Renal cortex interstitium (tissue), 11 donors: ENCODE data around the gene AP4S1. TPM values are rescaled to one million over a fixed set of nuclear protein-coding genes. Genes with fewer than 3 reads are reported as not detected.
"Not testable (repeated sequence)": the region's sequence is repeated elsewhere in the genome, so short reads cannot be mapped to it uniquely, and the experiment has no call there.

Source experiments
- DNase-seq, 11 donors: peaks; one replicate each; pipeline ENCODE4 v3.0.0-alpha.2; 2013; ENCODE audit warnings: low read depth in 9 of 11, low spot score in 4 of 11; ENCODE audit errors: extremely low read depth in 1 of 11
- polyA plus RNA-seq, 3 donors: library from polyadenylated mRNA; unstranded; fragments of 120-200 nt; gene quantifications; one replicate each; pipeline ENCODE4 v1.2.1, GENCODE V29; 2013; ENCODE audit not compliant: insufficient read length in 3 of 3

The AP4S1 gene
- polyA plus RNA-seq, 3 donors: 15.9 to 20.2 (median 19.0) TPM

DNA sequence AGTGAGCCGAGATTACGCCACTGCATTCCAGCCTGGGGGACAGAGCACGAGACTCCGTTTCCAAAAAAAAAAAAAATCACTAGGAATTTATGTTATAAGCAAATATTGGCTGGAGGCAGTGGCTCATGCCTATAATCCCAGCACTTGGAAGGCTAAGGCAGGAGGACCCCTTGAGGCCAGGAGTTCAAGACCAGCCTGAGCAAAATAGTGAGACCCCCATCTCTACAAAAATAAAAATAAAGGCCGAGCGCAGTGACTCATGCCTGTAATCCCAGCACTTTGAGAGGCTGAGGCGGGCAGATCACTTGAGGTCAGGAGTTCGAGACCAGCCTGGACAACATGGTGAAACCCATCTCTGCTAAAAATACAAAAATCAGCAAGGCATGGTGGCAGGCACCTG is 37.5 kb downstream of the AP4S1 start:
- DNase-seq: not testable (repeated sequence)

DNA sequence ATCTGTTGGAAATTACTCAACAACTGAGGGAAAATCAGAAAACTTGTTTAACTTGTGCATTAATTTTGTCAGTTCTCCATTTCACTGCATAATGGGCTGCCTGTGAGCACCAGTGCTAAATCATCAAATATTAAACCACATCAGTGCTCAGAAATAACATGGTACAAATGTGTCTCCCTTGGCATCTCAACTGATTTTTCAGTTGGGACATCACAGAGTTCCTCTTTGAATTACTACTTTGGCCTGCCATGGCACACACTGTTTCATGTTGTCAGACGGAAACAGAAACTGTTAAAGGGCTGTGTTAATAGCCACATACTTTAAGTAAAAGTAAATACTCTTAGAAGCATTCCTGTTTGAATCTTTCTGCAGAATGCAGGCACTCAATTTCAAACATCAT is 42.8 kb downstream of the AP4S1 start:
- DNase-seq: no peak

DNA sequence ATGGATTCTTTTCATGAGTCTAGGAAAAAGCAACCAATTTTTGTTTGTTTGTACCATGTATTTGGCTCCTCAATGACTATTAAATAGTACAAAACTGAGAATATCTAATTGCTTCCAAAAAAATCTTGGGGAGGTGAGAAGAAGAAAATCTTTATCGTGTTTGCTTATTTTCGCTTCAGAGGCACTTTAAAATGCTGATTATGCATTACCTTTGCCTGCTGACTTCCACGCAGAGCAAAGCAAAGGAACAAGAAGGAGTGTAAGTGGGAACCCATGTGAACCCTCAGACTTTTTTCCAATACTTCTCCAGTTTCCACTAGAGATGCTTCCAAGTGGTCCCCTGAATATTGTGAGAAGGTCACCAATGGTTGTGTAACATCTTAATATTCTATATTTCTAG is 43.9 kb downstream of the AP4S1 start:
- no peak for DNase-seq

DNA sequence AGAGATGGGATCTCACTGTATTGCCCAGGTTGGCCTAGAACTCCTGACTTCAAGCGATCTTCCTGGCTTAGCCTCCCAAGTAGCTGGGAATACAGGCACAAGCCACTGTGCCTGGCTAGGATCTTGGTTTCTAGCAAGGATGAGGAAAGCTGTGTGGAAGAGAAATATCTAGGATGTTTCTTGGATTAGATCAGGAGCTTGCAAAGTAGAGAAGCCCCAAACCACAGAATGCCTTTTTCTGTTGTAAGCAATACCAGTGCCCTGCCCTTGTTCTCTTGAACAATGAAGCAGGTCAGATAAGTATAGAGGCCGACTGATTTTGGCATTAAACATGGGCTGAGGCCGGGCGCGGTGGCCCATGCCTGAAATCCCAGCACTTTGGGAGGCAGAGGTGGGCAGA is 45.0 kb downstream of the AP4S1 start:
- no peak for DNase-seq

DNA sequence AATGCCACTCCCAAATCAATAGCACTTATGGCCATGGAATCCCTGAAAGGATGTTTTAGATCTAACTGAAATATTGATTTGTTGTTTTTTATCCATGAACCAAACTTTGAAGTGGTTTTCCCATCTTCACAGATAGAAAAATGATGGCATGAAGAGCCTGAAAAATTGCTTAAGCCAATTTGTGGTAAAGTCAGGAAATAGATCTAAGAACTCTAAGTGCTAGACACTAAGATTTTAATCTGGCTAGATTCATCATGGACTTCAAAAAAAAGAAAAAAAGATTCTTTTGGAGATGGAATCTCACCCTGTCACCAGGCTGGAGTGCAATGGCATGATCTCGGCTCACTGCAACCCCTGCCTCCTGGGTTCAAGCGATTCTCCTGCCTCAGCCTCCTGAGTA is 45.7 kb downstream of the AP4S1 start:
- no peak for DNase-seq

DNA sequence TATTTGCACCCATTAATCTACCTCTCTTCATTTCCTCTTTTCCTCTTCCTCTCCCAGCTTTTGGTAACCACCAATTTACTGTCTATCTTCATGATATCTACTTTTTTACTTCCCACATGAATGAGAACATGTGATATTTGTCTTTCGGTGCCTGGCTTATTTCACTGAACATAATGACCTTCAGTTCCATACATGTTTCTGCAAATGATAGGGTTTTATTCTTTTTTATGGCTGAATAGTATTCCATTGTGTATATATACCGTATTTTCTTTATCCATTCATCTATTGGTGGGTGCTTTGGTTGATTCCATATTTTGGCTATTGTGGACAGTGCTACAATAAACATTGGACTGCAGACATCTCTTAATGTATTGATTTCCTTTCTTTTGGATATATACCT is 49.7 kb downstream of the AP4S1 start:
- DNase-seq: no peak

DNA sequence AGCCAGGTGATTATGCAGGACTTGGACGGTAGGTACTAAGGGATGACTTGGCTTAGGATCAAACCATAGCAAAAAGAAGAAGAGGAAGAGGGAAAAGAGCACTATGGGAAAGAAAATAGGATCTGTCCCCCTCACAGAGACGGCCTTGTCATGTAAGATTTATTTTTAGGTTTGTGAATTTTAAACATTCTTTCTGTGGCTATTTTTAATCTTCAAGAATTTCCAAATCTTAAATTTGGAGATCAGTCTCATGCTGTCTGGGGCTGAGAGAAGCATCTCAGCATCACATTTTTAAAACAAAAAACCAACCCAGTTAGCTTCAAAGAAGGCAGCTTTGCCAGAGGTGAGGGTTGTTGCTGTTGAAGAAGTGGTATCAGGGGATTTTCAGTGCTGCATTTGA is 53.3 kb downstream of the AP4S1 start:
- no peak for DNase-seq

DNA sequence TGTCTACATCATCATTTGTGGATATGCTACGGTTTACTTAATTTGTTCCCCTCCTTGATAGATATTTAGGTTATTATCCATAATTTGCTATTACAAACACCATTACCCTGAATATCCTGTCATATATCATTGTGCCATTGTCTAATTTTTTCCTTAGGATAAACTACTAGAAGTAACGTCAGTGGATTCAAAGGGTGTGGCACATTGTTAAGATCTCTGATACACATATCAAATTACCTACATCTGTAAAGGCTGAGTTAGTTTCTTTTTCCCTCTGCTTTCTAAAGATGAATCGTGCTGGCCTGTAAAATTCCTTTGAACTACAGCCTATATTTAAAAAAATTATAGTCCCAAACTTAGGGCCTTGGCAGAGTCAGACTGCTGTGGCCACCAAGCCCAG is 54.6 kb downstream of the AP4S1 start:
- no peak for DNase-seq

DNA sequence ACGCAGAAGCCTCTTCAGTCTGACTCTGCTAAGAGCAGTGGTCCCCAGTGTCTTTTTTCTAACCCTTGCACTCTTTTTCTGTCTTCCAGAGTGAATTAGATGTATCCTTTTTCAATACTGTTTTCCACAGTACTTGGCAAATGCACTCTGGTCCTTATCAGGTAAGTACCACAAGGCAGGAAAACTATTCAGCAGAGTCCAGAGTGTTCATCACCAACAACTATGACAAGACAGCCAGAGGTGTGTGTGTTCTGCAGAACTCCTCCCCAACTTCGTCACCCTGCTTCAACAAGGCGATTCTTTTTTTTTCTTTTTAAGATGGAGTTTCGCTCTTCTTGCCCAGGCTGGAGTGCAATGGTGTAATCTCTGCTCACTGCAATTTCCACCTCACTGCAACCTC is 55.0 kb downstream of the AP4S1 start:
- no peak for DNase-seq

DNA sequence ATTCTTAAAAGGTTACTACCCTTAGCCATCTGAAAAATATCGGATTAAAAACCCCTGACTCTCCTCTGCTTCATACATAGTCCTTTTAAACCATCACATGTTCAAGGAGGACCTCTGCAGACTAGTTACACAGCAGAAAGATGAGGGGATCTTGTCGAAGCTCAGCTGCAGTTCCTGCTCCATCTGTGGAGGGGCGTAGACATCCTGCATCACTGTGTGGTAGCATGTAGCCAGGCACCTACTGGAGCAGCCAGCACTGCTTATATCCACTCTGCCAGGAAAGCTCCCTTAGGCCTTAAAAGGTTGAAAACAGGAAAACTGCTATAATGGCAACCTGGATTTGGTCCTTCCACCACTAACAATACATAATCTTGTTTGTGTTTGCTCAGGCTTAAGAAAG is 58.3 kb downstream of the AP4S1 start:
- DNase-seq: no peak

DNA sequence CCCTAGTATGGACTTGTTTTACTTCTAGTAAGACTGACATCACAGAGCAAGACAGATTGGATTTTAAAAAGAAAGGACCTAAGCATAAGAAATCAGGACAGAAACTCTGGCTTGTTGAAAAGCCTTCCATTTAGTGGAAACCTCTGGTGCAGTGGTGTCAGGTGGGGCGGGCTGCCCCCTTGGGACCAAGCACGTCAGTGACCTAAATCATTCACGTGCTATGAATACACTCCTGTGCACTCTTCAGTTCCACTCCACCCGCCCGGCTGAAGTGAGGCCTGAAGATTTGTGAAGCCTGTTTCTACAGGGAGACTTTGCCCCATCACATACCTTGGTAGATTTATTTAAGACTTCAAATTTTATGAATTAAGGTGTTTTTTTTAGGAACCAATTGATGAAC is 58.9 kb downstream of the AP4S1 start:
- no peak for DNase-seq

DNA sequence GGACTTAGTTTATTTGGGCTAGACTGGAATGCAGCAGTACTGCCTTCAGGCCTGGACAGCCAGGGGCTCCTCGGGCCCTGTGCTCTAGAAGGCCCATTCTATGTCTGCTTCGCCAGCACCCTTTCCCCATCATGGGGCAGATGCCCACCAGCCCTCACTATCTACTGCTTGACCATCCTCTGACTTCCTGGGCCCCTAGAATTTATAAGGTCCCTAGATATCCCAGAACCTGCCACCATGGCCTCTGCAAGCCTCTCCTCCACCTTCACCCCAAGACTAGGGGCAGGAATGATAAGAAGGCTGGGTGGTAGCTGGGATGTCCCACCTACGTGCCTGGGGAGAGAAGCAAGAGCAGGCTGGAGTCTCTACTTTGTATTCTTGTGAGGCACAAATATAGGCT is 59.6 kb downstream of the AP4S1 start:
- no peak for DNase-seq

DNA sequence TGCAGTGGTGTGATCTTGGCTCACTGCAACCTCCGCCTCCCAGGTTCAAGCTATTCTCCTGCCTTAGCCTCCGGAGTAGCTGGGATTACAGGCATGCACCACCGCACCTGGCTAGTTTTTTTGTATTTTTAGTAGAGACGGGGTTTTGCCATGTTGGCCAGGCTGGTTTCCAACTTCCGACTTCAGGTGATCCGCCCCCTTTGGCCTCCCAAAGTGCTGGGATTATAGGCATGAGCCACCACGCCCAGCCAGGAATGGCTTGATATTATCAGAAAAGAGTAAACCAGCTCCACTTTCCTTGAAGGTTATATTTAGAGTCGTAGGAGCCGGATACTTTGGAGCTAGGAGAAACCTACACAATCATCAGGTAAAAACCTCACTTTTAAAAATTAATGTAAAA is 61.0 kb downstream of the AP4S1 start:
- not testable (repeated sequence) for DNase-seq

DNA sequence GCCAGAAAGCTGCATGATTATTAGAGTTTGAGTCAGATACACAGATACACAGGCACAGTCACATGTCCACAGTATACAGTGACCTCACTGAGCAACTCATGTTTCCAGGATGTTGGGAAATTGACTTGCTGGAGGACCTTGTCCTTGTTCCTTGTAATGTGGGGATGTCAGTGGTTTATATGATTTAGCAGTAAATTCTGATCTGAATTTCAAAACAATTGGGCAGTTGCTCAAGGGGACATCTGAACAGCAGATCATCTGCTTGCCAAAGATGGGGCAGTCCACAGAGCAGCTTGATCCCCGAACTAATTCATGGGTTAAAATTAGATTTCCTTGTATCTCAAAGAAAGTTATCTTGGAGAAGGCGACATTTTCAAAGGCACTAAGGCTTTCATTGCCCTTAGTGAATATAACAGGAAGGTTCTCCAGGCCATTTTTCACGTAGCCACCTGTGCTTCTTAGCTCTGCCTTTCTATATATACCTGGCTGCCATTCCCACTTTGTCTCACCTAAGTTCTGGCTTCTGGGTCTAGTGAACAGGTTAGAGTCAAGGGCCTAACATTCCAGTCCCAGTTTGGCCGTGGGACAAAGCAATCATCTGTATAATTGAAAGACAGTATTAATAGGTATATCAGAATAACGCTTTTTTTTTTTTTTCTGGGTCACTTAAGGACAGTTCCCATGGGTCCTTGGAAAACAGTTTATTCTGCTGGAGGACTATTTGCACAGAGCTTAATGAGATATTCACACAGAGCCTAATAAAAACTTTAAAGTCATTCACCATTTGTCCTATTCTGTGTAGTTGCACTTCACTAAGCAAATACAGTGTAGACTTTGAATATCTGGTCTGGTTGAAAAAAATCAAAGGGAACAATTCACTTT is 65.7 kb downstream of the AP4S1 start:
- peak in 1 of 11 donors; percentile 2 for DNase-seq

DNA sequence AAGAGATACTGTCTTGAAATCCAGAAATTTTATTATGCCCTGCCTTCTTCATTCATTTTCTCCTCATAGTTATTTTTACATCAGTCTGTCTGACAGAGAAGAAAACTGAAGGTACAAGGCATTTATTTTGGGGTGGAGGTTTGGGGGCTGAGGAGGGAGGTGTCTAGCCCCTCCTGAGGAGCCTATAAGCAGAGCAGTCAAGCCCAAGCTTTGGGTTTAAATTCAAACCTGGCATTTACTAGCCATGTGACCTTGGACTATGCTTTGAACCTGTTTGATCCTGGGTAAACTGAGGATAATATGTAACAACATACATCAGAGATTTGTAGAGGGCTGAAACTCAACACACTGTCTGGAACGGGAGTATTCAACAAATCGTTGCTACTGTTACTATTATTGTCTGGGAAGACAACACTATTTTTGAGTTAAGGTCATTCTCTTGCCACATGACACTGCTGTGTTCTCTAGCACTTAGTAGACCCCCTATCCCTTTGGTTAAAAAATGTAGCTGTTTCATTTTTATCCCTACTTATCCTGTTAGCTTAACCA is 66.8 kb downstream of the AP4S1 start:
- DNase-seq: no peak

DNA sequence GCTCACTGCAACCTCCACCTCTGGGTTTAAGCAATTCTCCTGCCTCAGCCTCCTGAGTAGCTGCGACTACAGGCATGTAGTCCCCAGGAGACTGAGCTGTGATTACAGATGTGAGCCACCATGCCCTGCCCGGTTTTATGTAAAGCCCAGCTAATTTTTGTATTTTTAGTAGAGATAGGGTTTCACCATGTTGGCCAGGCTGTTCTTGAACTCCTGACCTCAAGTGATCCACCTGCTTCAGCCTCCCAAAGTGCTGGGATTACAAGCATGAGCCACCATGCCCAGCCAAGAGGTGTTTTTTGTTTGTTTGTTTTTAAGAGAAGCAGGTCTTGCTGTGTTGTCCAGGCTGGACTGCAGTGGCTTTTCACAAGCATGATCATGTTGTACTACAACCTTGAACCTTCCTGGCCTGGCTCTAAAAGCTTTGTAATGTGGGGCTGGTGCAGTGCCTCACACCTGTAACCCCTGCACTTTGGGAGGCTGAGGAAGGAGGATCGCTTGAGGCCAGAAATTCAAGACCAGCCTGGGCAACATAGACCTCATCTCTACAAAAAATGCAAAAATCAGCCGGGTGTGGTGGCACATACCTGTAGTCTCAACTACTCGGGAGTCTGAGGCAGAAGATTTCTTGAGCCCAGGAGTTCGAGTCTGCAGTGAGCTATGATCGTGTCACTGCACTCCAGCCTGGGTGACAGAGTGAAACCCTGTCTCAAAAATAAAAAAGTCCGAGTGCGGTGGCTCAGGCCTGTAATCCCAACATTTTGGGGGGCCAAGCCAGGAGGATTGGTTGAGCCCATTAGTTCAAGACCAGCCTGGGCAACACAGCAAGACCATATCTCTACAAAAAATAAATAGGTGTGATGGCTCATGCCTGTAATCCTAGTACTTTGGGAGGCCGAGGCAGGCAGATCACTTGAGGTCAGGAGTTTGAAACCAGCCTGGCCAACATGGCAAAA is 68.7 kb downstream of the AP4S1 start:
- not testable (repeated sequence) for DNase-seq

DNA sequence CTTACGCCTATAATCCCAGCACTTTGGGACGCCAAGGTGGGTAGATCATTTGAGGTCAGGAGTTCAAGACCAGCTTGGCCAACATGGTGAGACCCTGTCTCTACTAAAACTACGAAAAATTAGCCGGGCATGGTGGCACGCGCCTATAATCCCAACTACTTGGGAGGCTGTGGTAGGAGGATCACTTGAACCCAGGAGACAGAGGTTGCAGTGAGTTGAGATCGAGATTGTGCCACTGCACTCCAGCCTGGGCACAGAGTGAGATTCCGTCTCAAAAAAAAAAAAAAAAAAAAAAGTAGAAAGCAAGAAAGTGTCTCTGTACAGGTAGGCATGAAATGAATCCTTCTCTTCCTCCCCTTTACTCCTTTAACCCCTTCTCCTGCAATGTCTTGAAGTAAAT is 70.4 kb downstream of the AP4S1 start:
- DNase-seq: not testable (repeated sequence)

DNA sequence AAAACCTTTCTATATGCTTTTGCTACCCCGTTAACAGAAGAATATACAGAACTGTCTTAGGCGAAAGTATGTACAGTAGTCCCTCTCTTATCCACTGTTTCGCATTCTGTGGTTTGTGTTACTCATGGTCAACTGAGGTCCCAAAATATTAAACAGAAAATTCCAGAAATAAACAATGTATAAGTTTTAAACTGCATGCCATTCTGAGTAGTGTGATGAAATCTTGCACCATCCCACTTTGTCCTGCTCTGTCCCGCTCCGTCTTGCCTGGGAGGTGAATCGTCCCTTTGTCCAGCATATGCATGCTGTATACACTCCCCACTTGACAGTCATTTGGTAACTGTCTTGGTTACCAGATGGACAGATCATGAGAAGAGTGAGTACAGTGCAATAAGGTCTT is 70.8 kb downstream of the AP4S1 start:
- no peak for DNase-seq

DNA sequence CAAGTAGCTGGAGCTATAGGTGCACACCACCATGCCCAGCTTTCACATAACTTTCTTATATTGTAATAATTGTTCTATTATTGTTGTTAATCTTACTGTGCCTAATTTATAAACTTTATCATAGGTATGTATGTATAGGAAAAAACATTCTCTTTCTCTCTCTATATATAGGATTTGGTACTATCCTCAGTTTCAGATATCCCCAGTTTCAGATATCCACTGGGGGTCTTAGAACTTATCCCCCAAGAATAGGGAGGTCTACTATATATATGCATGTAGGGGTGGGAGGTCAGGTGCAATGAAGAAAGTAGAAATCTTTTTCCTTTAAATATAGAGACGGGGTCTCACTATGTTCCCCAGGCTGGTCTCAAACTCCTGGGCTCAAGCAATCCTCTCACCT is 71.6 kb downstream of the AP4S1 start:
- DNase-seq: no peak

DNA sequence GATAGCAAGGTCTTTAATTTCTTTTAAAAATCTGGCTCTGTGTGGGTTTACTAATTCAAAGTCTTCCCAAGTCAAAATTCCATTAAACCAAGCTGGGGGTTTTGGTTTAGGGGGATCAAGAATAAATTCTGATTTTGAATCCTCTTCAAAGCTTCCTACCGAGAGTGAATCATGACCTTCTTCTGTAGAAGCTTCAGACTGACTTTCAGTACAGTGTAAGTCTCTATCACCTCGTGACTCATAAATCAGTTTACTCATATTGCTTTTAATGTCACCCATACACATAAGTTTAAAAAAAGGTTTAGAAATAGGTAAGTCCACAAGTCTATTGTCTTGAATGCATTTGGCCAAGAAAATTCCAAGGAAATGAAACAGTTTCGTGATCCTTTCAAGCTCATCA is 81.3 kb downstream of the AP4S1 start:
- no peak for DNase-seq
